Mucosa of gallbladder (tissue), 1 donor: Measurements from ENCODE around the gene GCLM. TPM values are rescaled to one million over a fixed set of nuclear protein-coding genes. Genes with fewer than 3 reads are reported as not detected.
"Not testable (repeated sequence)": the region's sequence is repeated elsewhere in the genome, so short reads cannot be mapped to it uniquely, and the experiment has no call there.

ENCODE experiments used
- DNase-seq: peaks from one replicate; pipeline ENCODE4 v3.0.0-alpha.2; 2020; ENCODE audit warnings: low spot score
- total RNA-seq: library from RNA; stranded (reverse); gene quantifications from one replicate; pipeline ENCODE4 v1.2.1, GENCODE V29; 2021
- donor health status: DM: no; HTN: no; CAD: no.

The GCLM gene
- total RNA-seq, 1 donor from 2014 or later: 41.7 TPM

DNA sequence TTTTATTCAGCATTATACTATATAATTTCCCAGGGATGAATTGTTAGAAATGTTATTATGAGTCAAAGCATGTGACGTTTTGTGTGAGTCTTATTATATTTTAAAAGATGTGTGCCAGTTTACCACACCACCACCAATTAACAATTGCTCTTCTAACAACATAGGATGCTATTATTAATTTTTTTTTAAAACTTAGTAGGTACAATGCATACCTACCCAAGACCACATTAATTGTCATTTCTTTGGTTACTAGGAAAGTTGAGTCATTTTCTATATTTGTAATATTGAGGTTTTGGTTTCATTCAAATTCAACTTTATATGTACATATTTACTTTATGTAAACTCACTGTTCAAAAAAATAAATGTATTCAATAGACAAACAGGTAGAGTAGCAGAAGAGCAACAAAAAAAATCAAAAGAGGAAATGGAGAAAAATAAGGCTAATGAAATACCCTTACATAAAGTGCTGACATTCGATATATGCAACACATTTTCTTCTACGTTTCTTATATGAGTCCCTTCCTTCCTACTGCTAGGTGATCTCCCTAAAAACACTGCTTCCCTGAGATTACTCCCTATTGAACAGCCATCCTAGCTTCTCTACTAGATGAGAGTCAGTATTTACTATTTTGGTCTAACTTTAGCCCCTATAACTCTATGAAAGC, 9.6 kb downstream of the GCLM start:
- no peak for DNase-seq

DNA sequence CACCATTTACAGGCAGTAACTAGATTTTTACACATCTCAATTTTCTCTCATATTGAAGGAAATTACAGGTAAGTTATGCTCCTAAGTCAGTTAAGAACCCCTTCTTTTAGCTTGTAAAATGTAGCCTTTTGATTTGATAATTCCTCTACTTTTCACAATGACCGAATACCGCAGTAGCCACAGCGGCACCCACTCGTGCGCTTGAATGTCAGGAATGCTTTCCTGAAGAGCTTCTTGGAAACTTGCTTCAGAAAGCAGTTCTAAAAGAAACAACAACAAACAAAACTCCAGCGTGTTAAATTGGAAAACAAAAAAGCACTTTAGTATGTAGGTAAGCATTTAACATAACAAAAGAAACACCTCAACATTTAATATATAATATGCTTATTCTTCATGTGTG, 20.3 kb downstream of the GCLM start:
- DNase-seq: no peak

DNA sequence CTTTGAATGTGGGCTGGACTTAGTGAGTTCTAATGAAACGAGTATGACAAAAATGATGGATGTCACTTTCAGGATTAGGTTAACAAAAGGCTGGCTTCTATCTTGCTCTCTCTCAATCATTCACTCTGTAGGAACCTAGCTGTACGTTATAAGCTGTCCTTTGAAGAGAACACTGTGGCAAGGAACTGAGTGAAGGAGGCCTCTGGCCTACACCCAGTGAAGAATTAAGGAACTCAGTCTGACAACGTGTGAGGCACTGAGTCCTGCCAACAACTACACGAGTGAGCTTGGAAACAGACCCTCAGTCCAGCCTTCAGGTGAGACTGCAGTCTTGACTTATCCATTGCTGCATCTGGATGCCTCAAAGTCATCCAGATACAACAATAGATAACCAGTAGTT, 27.0 kb downstream of the GCLM start:
- no peak for DNase-seq

DNA sequence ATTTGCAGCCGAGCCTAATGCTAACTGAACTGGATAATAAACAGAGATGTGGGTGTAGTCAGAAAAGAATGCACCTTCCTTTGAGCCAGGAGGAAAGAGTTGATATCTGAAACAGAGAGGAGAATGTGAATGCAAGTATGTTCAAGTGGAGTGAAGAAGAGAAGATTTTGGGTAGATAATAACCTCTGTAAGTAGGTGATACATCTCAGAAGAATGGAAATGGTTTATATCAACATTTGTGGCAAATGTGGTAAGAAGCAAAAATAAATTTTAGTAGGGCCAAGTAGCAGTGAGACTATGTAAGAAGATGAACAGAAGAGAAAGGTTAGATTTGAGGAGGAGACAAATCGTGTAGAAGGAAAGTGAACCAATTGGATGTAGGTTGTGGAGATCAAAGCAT, 28.5 kb downstream of the GCLM start:
- no peak for DNase-seq

DNA sequence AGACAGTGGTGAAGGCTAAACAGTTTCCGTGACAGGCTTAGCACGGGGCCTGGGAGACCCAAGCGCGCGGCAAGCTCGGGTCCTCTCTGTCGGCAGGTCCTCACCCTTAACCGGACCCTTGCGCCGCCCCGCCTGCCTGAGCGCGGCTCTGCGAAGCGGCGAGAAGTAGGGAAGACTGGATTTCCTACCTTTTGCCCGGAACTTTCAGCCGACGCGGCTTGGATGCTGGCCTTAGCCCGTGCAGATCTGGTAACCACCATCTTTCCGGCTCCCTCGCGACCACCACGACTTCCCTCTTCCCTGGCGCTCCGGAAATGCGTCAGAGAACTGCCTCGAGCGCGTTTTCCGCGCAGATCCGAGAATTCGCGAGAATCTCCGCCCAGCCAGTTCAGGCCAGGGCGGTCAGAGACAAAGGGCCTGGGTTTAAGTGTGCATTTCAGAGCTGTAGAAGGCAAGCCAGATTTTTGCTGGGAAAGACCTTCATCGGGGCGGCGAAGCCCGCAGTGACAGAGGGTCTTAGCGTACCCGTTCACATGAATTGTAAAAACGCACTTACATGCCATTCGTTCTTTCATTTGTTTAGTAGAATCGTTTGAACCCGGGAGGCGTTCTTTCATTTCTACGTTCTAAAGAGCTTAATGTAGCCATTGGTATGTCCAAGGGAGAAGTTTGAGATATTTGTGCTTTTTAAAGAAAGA, 30.2 kb downstream of the GCLM start, which contains the start of gene DNTTIP2:
Gene DNTTIP2 (minus strand): TSS at position 318 of the 698 bp plus-strand sequence. CDS start 58 bp downstream, at position 260.
- peak; percentile 94 for DNase-seq

DNA sequence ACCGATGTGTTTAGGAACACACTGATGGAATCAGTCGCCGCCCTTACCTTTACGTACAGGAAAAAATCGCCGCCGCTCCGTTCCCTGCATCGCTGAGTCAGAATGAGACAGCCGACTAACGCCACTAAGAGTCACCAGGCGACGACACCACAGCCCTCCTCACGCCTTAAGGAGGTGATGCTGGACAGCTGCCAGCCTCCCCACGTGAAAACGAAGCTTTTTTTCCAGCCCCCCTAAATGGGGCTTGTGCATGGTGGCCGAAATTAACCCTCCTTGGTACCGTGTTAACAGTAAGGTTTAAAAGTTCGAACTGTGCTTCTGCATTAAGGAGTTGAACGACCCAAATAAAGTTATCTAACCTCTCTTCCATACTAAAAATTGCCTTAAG, 30.7 kb downstream of the GCLM start:
- peak; percentile 45 for DNase-seq

DNA sequence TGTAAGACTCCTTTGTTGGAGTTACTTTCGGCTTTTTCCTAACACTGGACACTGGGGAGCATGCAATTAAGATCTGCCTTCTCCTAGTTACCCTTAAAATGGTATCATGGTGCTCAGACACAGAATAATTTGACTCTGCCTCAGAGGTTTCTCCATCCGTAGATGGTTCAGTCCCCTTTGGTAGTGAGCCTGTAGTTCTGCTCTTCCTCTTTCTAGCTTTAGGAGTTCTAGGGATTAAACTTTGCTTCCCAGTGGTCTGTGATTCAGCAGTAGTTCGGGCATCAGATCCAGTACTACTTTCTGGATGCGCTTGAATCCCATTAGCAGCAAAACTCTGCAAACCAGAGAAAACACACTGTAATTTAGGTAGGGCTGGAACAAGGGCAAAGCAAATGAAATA, 31.7 kb downstream of the GCLM start:
- no peak for DNase-seq

DNA sequence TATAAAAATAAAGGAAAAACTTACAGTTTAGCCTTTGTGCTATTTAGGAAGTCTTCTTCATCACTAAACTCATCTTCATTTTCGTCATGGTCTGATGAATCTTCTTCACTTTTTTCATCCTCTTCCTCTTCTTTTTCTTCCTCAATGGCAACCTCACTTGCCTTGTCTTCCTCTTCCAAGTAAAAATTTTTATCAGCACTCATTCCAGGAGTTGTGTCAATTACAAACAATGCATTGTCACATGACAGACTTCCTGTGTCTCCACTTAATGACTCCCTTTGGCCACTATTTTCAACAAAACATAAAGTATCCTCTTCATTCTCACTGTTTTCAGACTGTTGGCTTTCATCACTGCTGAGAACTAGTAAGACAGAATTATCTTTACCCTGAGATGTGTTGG, 33.0 kb downstream of the GCLM start:
- DNase-seq: no peak

DNA sequence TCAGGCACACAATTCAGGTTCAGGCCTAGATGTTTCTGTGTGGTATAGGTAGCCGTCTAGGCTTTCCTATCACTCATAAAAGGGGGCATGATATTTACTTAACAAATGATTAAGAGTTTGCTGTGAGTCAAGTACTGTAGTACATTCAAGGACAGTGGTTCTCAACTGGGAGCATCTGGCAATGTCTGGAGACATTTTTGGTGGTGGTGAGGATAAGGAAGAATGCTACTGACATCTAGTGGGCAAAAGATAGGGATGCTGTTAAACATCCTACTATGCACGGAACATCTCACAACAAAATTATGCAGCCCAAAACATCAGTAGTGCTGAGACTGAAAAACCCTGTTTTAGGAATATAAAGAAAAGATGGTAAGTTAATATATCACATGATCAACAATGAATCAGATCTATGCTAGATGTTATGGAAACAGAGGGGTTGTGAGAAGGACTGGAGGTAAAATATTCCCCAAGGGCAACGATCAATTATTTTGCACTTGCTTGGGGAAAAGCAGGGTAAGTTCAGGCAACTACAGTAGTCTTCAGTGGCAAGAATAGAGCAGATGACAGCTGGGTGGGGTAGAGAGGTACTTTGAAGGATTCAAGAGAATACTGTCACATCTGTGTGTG, 35.1 kb downstream of the GCLM start:
- DNase-seq: no peak

DNA sequence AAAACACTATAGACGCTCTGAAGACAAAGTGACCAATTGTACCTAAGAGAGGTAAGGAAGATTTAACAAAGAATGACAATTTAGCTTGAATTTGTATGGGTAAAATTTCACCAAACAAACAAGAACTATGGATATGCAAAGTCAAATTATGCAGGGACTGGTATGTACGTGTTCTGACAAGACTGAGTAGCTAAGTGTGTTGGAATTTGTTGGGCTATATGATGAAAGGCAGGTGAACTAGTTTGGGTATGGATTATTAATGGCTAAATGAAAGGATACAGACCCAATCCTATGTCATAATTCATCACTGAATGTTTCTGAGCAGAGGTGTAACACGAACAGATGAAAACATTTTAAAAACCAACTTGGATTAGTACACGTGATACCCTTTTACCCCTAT, 37.9 kb downstream of the GCLM start:
- no peak for DNase-seq

DNA sequence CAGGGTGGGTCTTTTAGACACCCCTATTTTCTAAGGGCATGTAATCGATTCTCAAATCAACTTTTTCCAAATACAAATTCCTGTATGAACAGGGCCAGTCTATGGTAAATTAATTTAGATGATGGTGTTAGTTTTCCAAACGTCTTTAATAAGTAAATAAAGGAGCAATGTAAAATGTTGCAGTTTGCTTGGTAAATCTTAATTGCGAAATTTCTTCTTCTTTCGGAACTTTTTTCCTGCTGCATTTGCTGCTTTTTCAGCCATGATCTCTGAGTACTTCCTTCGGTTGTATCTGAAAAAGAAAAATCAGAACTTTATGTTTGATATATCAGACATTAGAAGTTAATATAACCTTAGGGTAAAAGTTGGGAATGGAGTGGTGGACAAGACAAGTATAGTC, 39.6 kb downstream of the GCLM start:
- no peak for DNase-seq

DNA sequence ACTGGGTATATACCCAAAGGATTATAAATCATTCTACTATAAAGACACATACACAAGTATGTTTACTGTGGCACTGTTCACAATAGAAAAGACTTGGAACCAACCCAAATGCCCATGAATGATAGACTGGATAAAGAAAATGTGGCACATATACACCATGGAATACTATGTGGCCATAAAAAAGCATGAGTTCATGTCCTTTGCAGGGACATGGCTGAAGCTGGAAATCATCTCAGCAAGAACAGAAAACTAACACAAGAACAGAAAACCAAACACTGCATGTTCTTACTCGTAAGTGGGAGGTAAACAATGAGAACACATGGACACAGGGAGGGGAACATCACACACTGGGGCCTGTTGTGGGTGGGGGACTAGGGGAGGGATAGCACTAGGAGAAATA, 40.7 kb downstream of the GCLM start:
- not testable (repeated sequence) for DNase-seq

DNA sequence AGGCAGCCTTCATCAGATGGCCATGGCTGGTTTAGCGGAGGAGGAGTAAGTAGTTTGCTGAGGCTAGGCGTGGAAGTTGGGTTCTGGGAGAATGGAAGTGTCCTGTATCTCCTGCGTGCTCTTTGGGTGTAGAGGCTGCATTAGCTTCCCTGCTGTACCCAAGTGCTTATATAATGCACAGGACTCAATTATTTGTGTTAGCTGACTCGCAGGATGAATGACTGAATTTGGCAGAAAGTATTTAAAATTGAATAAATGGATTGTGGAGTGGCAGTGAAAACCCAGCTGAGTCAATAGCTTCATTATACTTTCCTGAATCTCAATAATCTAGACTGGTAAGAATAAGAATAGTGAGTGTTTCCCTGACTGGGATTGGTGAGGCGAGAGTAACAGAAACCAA, 44.0 kb downstream of the GCLM start:
- DNase-seq: no peak

DNA sequence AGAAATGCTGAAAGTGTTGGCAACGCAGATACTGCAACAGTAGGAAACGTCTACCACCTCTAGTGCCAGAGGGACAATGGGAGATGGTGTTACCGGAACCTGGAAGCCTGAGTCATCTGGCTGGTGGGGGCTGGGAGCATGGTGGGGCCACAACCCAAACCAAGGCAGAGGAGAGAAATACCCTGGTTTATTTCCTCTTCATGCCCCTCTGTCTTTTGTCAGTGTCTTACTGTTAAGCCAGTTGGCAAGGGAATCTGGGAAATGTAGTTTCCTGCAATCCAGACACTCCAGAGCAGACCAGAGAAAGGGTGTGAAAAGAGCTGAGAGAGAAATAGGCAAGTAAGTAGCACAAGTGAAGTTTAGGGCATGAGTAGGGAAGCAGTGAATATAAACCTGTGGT, 45.1 kb downstream of the GCLM start:
- no peak for DNase-seq

DNA sequence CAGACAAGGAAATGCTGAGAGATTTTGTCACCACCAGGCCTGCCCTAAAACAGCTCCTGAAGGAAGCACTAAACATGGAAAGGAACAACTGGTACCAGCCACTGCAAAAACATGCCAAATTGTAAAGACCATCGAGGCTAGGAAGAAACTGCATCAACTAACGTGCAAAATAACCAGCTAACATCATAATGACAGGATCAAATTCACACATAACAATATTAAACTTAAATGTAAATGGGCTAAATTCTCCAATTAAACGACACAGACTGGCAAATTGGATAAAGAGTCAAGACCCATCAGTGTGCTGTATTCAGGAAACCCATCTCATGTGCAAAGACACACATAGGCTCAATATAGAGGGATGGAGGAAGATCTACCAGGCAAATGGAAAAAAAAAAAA, 51.6 kb downstream of the GCLM start:
- not testable (repeated sequence) for DNase-seq

DNA sequence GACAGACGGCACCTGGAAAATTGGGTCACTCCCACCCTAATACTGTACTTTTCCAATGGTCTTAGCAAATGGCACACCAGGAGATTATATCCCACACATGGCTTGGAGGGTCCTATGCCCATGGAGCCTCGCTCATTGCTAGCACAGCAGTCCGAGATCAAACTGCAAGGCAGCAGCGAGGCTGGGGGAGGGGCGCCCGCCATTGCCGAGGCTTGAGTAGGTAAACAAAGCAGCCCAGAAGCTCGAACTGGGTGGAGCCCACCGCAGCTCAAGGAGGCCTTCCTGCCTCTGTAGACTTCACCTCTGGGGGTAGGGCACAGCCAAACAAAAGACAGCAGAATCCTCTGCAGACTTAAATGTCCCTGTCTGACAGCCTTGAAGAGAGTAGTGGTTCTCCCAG, 53.2 kb downstream of the GCLM start:
- not testable (repeated sequence) for DNase-seq

DNA sequence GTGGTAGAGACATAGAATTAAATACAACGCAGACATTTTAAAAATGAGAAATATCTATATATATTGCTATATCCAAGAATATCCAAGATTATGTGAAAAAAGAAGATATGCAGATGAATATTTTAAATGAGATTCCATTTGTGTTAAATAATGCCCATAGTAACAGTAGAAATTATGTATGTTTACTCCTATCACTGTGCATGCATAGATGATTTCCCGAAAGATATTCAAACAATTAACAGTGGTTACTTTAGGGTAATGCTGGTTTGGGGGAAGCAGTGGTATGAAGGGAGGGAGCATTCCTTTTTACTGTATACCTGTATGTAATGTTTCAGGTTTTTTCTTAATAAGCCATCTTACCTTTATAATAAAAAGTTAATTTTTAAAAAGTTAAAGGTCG, 55.3 kb downstream of the GCLM start:
- no peak for DNase-seq

DNA sequence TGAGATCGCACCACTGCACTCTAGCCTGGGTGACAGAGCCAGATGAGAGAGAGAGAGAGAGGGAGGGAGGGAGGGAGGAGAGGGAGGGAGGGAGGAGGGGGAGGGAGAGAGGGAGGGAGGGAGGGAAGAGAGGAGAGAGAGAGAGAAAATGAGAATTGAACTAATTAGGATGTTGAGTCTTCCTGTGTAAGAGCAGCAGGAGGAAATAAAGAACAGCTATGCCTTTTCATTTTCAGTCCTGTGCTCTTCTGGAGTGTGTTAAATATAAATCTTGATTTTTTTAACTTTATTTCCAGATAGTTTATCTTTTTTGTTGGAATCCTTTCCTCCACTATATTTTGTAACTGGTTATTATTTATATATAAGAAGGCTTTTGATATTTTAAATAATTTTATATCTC, 57.4 kb downstream of the GCLM start:
- no peak for DNase-seq

DNA sequence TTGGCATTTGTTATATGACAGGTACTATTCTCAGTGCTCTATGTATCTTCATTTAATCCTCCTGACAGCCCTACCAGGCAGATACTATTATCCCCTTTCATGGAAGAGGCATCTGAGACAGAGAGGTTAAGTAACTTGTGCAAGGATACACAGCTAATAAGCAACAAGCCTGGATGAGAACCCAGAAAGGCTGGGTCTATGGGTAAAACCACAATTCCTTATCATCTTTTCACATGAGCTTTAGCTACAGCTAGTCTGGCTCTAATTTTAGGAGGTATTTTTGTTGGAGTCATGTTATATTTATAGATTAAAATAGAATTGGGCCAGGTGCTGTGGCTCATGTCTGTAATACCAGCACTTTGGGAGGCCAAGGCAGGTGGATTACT, 57.9 kb downstream of the GCLM start:
- no peak for DNase-seq

DNA sequence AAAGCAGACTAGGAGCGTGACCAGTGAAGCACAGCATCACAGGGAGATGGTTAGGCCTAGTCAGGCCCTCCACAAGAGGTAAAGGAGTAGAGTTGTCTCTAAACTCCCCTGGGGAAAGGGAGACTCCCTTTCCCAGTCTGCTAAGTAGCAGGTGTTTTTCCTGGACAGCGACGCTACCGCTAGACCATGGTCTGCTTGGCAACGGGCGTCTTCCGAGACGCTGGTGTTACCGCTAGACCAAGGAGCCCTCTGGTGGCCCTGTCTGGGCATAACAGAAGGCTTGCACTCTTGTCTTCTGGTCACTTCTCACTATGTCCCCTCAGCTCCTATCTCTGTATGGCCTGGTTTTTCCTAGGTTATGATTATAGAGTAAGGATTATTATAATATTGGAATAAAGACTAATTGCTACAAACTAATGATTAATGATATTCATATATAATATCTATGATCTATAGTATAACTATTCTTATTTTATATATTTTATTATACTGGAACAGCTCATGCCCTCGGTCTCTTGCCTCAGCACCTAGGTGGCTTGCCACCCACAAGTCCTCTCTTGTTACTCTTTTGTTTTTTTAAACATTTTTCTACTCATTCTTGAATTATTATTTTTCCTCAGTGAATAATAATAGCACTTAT, 58.4 kb downstream of the GCLM start:
- DNase-seq: peak; percentile 70

DNA sequence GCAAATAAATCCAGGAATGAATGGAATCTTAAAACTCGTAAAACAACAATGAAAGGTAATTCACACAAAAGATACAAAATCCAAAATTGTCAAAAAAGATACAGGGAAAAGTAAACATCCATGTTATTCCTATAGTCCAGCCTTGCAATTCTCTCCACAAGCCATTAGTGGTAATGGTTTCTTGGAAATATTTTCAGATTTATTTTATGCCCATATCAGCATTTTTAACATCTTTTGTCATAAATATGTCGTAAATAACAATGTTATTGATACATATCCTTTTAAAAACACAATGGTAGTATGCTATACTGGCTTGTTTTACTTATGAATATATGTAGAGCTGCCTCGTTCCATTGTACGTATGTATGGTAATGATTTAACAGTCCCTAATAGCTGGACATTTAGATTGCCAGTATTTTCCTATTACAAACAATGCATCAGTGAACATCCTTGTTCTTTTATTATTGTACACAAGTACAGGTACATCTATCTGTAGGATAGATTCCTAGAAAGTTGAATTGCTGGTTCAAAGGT, 60.8 kb downstream of the GCLM start:
- DNase-seq: no peak

DNA sequence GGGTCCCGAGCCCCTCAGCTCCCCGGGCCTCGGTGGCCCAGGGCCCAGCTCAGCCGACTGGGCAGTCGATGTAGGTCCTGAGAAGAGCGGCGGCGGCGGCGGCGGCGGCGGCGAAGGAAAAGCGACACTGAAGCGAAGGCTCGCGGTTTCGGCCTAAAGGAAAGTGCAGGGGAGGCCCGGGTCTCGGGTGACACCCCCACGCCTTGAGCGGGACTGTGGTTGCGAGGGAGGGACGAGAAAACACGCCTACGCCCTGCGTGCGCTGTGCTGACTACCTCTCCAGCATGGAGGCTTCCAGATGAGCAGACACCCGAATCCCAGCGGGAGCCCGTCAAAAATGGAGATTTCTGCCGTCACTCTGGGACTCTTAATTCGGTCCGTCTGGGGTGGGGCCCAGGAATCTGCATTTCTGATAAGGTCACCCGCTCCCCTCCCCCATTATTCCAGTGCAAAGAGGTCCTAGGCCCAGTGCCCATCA, 61.4 kb downstream of the GCLM start:
- DNase-seq: peak; percentile 59
